ENCODE results near the gene LRRC41. TPM values are rescaled to one million over a fixed set of nuclear protein-coding genes. Genes with fewer than 3 reads are reported as not detected.
A peak's percentile ranks its signal among the peaks of the same experiment; 100 is the strongest.
"Not testable (repeated sequence)": the region's sequence is repeated elsewhere in the genome, so short reads cannot be mapped to it uniquely, and the experiment has no call there.

LRRC41 gene
- total RNA-seq, 2 donors from 2014 or later = 30.1 to 37.7 TPM

DNA sequence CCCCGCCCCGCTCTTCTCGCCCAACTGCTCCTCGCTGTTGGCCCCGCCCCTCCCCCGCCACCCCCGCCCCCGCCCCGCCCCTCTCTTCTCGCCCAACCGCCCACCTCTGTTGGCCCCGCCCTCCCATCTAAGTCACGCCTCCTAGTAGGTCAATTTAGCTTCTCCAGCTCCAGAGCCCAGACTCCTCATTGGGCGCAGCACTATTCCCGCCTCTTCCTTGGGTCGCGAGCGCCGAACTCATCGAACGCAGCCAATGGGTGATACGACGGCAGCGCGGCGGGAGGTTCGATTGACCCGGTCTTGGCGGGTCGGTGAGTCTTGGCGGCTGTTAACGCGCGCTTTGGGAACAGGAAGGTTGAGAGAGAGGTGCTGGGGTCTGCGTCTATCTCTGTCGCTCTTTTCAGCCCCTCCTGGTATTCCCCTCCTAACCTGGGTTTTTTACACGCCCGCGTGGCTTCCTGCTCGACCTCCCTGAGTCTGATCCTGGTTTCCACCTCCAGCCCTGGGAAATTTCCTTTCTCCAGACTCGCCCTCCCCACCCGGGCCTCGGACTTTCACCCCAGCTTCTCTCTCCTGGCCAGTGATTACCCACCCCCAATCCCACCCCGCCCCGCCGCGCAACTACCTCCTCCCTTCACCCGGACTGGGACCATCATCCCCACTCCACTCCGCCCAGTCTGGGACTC lies 55.8 kb downstream of the LRRC41 start, which contains the start of gene RAD54L:
Gene RAD54L, plus strand, starts transcription at position 328 of the 686 bp plus-strand sequence. CDS start 643 bp downstream, outside the sequence.
- Mint-ChIP-seq H3K9me3 (no peaks in the 10 kb centered on the region), H3K36me3 (ENCODE audit: low read depth) (peaks cover 39% of the 10 kb centered on the region), H3K4me3 (peak within 1 kb of the TSS; percentile 95), H3K4me1 (peaks cover 12% of the 10 kb centered on the region), H3K27ac (peak within 1 kb of the TSS; percentile 92), H3K27me3 (no peaks in the 10 kb centered on the region)
- peak; percentile 95 for ATAC-seq (replicated peaks)

- Mint-ChIP-seq H3K4me1 (peaks cover 6% of the 10 kb centered on the region), H3K4me3 (peak overlapping the region; percentile 95), H3K36me3 (ENCODE audit: low read depth) (peaks cover 31% of the 10 kb centered on the region), H3K27ac (peak overlapping the region; percentile 92), H3K9me3 (no peaks in the 10 kb centered on the region), H3K27me3 (no peaks in the 10 kb centered on the region)
- ATAC-seq (replicated peaks) = peak; percentile 83
Observed at GRCh38 chr1:46246548-46247435, 56.6 kb downstream of the LRRC41 start.

DNA sequence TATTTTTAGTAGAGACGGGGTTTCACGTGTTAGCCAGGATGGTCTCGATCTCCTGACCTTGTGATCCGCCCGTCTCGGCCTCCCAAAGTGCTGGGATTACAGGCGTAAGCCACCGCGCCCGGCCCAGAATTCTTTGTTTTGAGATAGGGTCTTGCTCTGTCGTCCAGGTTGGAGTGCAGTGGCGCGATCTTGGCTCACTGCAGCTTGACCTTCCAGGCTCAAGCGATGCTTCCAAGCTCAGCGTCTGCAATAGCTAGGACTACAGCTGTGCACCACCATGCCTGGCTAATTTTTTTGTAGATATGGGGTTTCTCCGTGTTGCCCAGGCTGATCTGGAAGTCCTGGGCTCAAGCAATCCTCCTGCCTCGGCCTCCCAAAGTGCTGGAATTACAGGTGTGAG lies 57.3 kb downstream of the LRRC41 start:
- H3K27me3 Mint-ChIP-seq; H3K4me1 Mint-ChIP-seq; H3K9me3 Mint-ChIP-seq; ATAC-seq (replicated peaks): not testable (repeated sequence)
- H3K36me3 Mint-ChIP-seq (ENCODE audit: low read depth) = peaks cover 24% of the 10 kb centered on the region
- peak overlapping the region; percentile 92 for H3K27ac Mint-ChIP-seq
- H3K4me3 Mint-ChIP-seq = peak overlapping the region; percentile 95

GRCh38 chr1:46244656-46245371 lies 58.6 kb downstream of the LRRC41 start:
- no peaks in the 10 kb centered on the region for H3K27me3 Mint-ChIP-seq
- H3K4me3 Mint-ChIP-seq = no peak overlapping the region
- no peaks in the 10 kb centered on the region for H3K9me3 Mint-ChIP-seq
- ATAC-seq (replicated peaks) = no peak
- H3K4me1 Mint-ChIP-seq = peaks cover 6% of the 10 kb centered on the region
- H3K36me3 Mint-ChIP-seq (ENCODE audit: low read depth) = peaks cover 11% of the 10 kb centered on the region
- no peak overlapping the region for H3K27ac Mint-ChIP-seq

GRCh38 chr1:46243831-46244230 lies 59.6 kb downstream of the LRRC41 start:
- H3K27ac Mint-ChIP-seq = not testable (repeated sequence)

DNA sequence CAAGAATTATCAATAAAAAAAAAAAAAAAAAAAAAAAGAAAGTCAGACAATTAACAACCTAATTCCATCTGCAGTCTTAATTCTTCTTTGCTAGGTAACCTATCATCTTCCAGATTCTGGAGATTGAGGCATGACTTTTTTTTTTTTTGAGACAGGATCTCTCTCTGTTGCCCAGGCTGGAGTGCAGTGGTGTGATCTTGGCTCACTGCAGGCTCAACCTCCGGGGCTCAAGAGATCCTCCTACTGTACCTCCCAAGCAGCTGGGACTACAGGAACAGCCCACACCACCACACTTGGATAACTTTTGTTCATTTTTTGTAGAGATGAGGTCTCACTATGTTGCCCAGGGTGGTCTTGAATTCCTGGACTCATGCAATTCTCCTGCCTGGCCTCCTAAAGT lies 60.5 kb downstream of the LRRC41 start:
- H3K27me3 Mint-ChIP-seq = no peaks in the 10 kb centered on the region
- H3K36me3 Mint-ChIP-seq (ENCODE audit: low read depth) = no peaks in the 10 kb centered on the region
- H3K9me3 Mint-ChIP-seq = no peaks in the 10 kb centered on the region
- H3K4me3 Mint-ChIP-seq = no peak overlapping the region
- H3K27ac Mint-ChIP-seq = no peak overlapping the region
- no peak for ATAC-seq (replicated peaks)
- peaks cover 6% of the 10 kb centered on the region for H3K4me1 Mint-ChIP-seq

More at GRCh38 chr1:46243831-46244230, 59.6 kb downstream of the LRRC41 start:
- not testable (repeated sequence) for H3K4me3 Mint-ChIP-seq; H3K4me1 Mint-ChIP-seq; H3K9me3 Mint-ChIP-seq; H3K27me3 Mint-ChIP-seq; ATAC-seq (replicated peaks); H3K36me3 Mint-ChIP-seq (ENCODE audit: low read depth)

DNA sequence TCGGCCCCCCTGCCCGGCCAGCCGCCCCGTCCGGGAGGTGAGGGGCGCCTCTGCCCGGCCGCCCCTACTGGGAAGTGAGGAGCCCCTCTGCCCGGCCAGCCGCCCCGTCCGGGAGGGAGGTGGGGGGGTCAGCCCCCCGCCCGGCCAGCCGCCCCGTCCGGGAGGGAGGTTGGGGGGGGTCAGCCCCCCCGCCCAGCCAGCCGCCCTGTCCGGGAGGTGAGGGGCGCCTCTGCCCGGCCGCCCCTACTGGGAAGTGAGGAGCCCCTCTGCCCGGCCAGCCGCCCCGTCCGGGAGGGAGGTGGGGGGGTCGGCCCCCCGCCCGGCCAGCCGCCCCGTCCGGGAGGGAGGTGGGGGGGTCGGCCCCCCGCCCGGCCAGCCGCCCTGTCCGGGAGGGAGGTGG lies 61.7 kb downstream of the LRRC41 start:
- not testable (repeated sequence) for H3K27ac Mint-ChIP-seq; H3K4me1 Mint-ChIP-seq; H3K36me3 Mint-ChIP-seq (ENCODE audit: low read depth); H3K4me3 Mint-ChIP-seq; H3K9me3 Mint-ChIP-seq; H3K27me3 Mint-ChIP-seq; ATAC-seq (replicated peaks)

- H3K4me1 Mint-ChIP-seq; H3K9me3 Mint-ChIP-seq; H3K27ac Mint-ChIP-seq; H3K36me3 Mint-ChIP-seq (ENCODE audit: low read depth); ATAC-seq (replicated peaks); H3K4me3 Mint-ChIP-seq; H3K27me3 Mint-ChIP-seq: not testable (repeated sequence)
Observed at GRCh38 chr1:46238865-46239264, 64.6 kb downstream of the LRRC41 start.

GRCh38 chr1:46236882-46237281 lies 66.5 kb downstream of the LRRC41 start:
- no peak for ATAC-seq (replicated peaks)
- Mint-ChIP-seq H3K36me3 (ENCODE audit: low read depth) (no peaks in the 10 kb centered on the region), H3K4me1 (no peaks in the 10 kb centered on the region), H3K9me3 (no peaks in the 10 kb centered on the region), H3K27me3 (no peaks in the 10 kb centered on the region), H3K4me3 (no peak overlapping the region), H3K27ac (no peak overlapping the region)

DNA sequence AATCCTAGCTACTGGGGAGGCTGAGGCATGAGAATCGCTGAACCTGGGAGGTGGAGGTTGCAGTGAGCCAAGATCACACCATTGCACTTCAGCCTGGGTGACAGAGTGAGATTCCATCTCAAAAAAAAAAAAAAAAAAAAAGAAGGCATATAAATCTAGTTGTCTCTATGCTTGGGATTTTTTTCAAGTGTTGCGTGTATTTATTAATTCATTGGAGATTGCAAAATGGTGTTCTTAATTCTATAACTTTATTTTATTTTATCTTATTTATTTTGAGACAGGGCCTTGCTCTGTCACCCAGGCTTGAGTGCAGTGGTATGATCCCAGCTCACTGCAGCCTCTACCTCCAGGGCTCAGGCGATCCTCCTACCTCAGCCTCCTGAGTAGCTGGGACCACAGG lies 72.2 kb downstream of the LRRC41 start:
- H3K4me3 Mint-ChIP-seq; H3K36me3 Mint-ChIP-seq (ENCODE audit: low read depth); H3K27me3 Mint-ChIP-seq; H3K4me1 Mint-ChIP-seq; H3K27ac Mint-ChIP-seq; ATAC-seq (replicated peaks); H3K9me3 Mint-ChIP-seq: not testable (repeated sequence)

Other genes starting within 250 kb of the LRRC41 start
- gene PIK3R3, start 171.0 kb downstream of the LRRC41 start, total RNA-seq = 1 to 10 TPM in 1 of 2 donors, under 1 TPM in 1; 0.56 to 2.2 TPM
- not detected for gene TSPAN1, start 128.5 kb downstream of the LRRC41 start, total RNA-seq
- gene P3R3URF, start 127.1 kb downstream of the LRRC41 start, total RNA-seq = not detected
- 10 to 100 TPM; 36.0 to 40.6 TPM for gene POMGNT1, start 105.2 kb downstream of the LRRC41 start, total RNA-seq
- under 1 TPM in 1 of 2 donors, not detected in 1; 0.24 TPM for gene LURAP1, start 100.3 kb downstream of the LRRC41 start, total RNA-seq
- 10 to 100 TPM; 50.8 to 56.5 TPM for gene RAD54L, start 55.9 kb downstream of the LRRC41 start, total RNA-seq
- gene UQCRH, start 82 bp upstream of the LRRC41 start, total RNA-seq = 100 to 1,000 TPM; 272 to 374 TPM
- 10 to 100 TPM; 23.3 to 24.5 TPM for gene NSUN4, start 37.2 kb upstream of the LRRC41 start, total RNA-seq
- 1 to 10 TPM; 2.1 to 5.6 TPM for gene FAAH, start 90.7 kb upstream of the LRRC41 start, total RNA-seq
- gene DMBX1, start 186.2 kb upstream of the LRRC41 start, total RNA-seq = under 1 TPM; 0.43 to 0.58 TPM
- gene KNCN, start 248.0 kb upstream of the LRRC41 start, total RNA-seq = not detected

Measured in activated T-helper 17 cell treated with anti-CD3 and anti-CD28 coated beads, Interleukin-2, amount 50 U/mL, for 72 hours (primary cell).